Esophagus (tissue), 2 donors: ENCODE data around the gene FAM3A. TPM values are rescaled to one million over a fixed set of nuclear protein-coding genes. Genes with fewer than 3 reads are reported as not detected.

Experiments used
- H3K27ac ChIP-seq, 2 donors: one replicate each; pipeline ENCODE4 v1.5.1; 2013; ENCODE audit warnings: low read depth in 2 of 2, mild to moderate bottlenecking in 2 of 2, inconsistent platforms in 1 of 2, low read length in 1 of 2, moderate library complexity in 1 of 2
- H3K27me3 ChIP-seq, 2 donors: one replicate each; pipeline ENCODE4 v1.6.1; 2013; ENCODE audit warnings: low read length in 2 of 2, control low read depth in 1 of 2, mild to moderate bottlenecking in 1 of 2; ENCODE audit not compliant: insufficient read depth in 2 of 2, control insufficient read depth in 1 of 2
- H3K36me3 ChIP-seq, 2 donors: one replicate each; pipeline ENCODE4 v1.6.1; 2013; ENCODE audit warnings: low read length in 1 of 2; ENCODE audit not compliant: control insufficient read depth in 2 of 2, insufficient read depth in 2 of 2
- H3K4me1 ChIP-seq, 2 donors: one replicate each; pipeline ENCODE4 v1.6.1; 2013; ENCODE audit warnings: low read length in 1 of 2; ENCODE audit not compliant: control insufficient read depth in 2 of 2, insufficient read depth in 2 of 2
- H3K4me3 ChIP-seq, 2 donors: one replicate each; pipeline ENCODE4 v1.5.1; 2013; ENCODE audit warnings: low read length in 2 of 2, mild to moderate bottlenecking in 2 of 2, low read depth in 1 of 2, moderate library complexity in 1 of 2
- H3K9me3 ChIP-seq, 2 donors: one replicate each; pipeline ENCODE4 v1.6.1; 2013; ENCODE audit warnings: mild to moderate bottlenecking in 2 of 2, low read depth in 1 of 2, low read length in 1 of 2, moderate library complexity in 1 of 2; ENCODE audit not compliant: control insufficient read depth in 2 of 2, insufficient read depth in 1 of 2
- WGBS, 2 donors: extraction: QIAGEN DNeasy Blood & Tissue Kit; methylation state at CpG; one replicate each; pipeline ENCODE4 v1.1.7; 2013; 5-methylcytosine and 5-hydroxymethylcytosine counted together
- polyA plus RNA-seq, 2 donors: library from polyadenylated mRNA; stranded (reverse); fragments of 200-250 nt; gene quantifications; one replicate each; pipeline ENCODE4 v1.2.3, GENCODE V29; 2013
- donor health status: healthy with polysubstance abuse.
- donor health status: Bipolar disorder and iron deficiency.

FAM3A gene
- polyA plus RNA-seq, 2 donors, result 51.6 to 54.4 TPM

GRCh38 chrX:154472685-154473632, 43.1 kb downstream of the FAM3A start:
- Histone ChIP-seq H3K4me1 (no peaks in the 10 kb centered on the region), H3K36me3 (peaks cover 0 to 31% of the 10 kb centered on the region in 2 donors)
- WGBS, 2 donors, result 71 to 75% methylated on average over 26 to 28 of the region's 28 CpGs

GRCh38 chrX:154471839-154472684, 44.0 kb downstream of the FAM3A start:
- Histone ChIP-seq H3K4me1 (no peaks in the 10 kb centered on the region), H3K9me3 (peaks cover 0 to 2% of the 10 kb centered on the region in 2 donors), H3K27ac (no peak overlapping the region), H3K27me3 (no peaks in the 10 kb centered on the region), H3K4me3 (no peak overlapping the region), H3K36me3 (peaks cover 0 to 37% of the 10 kb centered on the region in 2 donors)
- 82 to 89% methylated on average over 23 of the region's 23 CpGs for WGBS, 2 donors

More at GRCh38 chrX:154472685-154473632, 43.1 kb downstream of the FAM3A start:
- H3K9me3 ChIP-seq, result peaks cover 0 to 2% of the 10 kb centered on the region in 2 donors
- H3K27ac ChIP-seq, result no peak overlapping the region
- no peak overlapping the region for H3K4me3 ChIP-seq
- no peaks in the 10 kb centered on the region for H3K27me3 ChIP-seq

- Histone ChIP-seq H3K27me3 (no peaks in the 10 kb centered on the region), H3K36me3 (peaks cover 0 to 40% of the 10 kb centered on the region in 2 donors), H3K9me3 (no peaks in the 10 kb centered on the region), H3K4me1 (no peaks in the 10 kb centered on the region), H3K4me3 (no peak overlapping the region), H3K27ac (no peak overlapping the region)
- WGBS, 2 donors, result 87 to 90% methylated on average over 22 to 23 of the region's 23 CpGs
These were observed 45.0 kb downstream of the FAM3A start for GRCh38 chrX:154470914-154471568.

GRCh38 chrX:154470434-154470833, 45.6 kb downstream of the FAM3A start:
- no peaks in the 10 kb centered on the region for H3K4me1 ChIP-seq
- WGBS, 2 donors, result 90 to 91% methylated on average over 14 of the region's 14 CpGs
- no peaks in the 10 kb centered on the region for H3K9me3 ChIP-seq
- peaks cover 0 to 46% of the 10 kb centered on the region in 2 donors for H3K36me3 ChIP-seq
- no peak overlapping the region for H3K4me3 ChIP-seq
- H3K27me3 ChIP-seq, result no peaks in the 10 kb centered on the region
- no peak overlapping the region for H3K27ac ChIP-seq

- no peaks in the 10 kb centered on the region for H3K9me3 ChIP-seq
- H3K27ac ChIP-seq, result no peak overlapping the region
- no peaks in the 10 kb centered on the region for H3K4me1 ChIP-seq
- H3K27me3 ChIP-seq, result no peaks in the 10 kb centered on the region
- peaks cover 0 to 50% of the 10 kb centered on the region in 2 donors for H3K36me3 ChIP-seq
- 92 to 94% methylated on average over 18 of the region's 18 CpGs for WGBS, 2 donors
- no peak overlapping the region for H3K4me3 ChIP-seq
These were observed 46.2 kb downstream of the FAM3A start for GRCh38 chrX:154469880-154470279.

GRCh38 chrX:154469114-154469513, 46.9 kb downstream of the FAM3A start:
- Histone ChIP-seq H3K36me3 (peaks cover 0 to 54% of the 10 kb centered on the region in 2 donors), H3K27ac (no peak overlapping the region), H3K4me3 (no peak overlapping the region), H3K9me3 (no peaks in the 10 kb centered on the region), H3K27me3 (no peaks in the 10 kb centered on the region), H3K4me1 (no peaks in the 10 kb centered on the region)
- WGBS, 2 donors, result 86 to 91% methylated on average over 9 of the region's 9 CpGs

GRCh38 chrX:154468217-154468616, 47.8 kb downstream of the FAM3A start:
- H3K9me3 ChIP-seq, result peaks cover 0 to 2% of the 10 kb centered on the region in 2 donors
- H3K27me3 ChIP-seq, result no peaks in the 10 kb centered on the region
- 85 to 93% methylated on average over 22 to 23 of the region's 23 CpGs for WGBS, 2 donors
- no peak overlapping the region for H3K27ac ChIP-seq
- no peaks in the 10 kb centered on the region for H3K4me1 ChIP-seq
- H3K4me3 ChIP-seq, result no peak overlapping the region
- peaks cover 0 to 56% of the 10 kb centered on the region in 2 donors for H3K36me3 ChIP-seq

- Histone ChIP-seq H3K27me3 (no peaks in the 10 kb centered on the region), H3K4me1 (no peaks in the 10 kb centered on the region), H3K4me3 (no peak overlapping the region), H3K9me3 (peaks cover 0 to 2% of the 10 kb centered on the region in 2 donors), H3K27ac (no peak overlapping the region), H3K36me3 (peaks cover 0 to 60% of the 10 kb centered on the region in 2 donors)
- WGBS, 2 donors, result 95 to 96% methylated on average over 11 to 21 of the region's 21 CpGs
These were observed 48.5 kb downstream of the FAM3A start for GRCh38 chrX:154467556-154467955.

- H3K4me3 ChIP-seq, result no peak overlapping the region
- no peak overlapping the region for H3K27ac ChIP-seq
- H3K4me1 ChIP-seq, result no peaks in the 10 kb centered on the region
- no peaks in the 10 kb centered on the region for H3K27me3 ChIP-seq
- peaks cover 0 to 64% of the 10 kb centered on the region in 2 donors for H3K36me3 ChIP-seq
- 94 to 97% methylated on average over 15 of the region's 15 CpGs for WGBS, 2 donors
- H3K9me3 ChIP-seq, result peaks cover 0 to 2% of the 10 kb centered on the region in 2 donors
These were observed 49.1 kb downstream of the FAM3A start for GRCh38 chrX:154466907-154467306.
